Esophagus squamous epithelium (tissue), 4 donors: ENCODE data around the gene PLA2G4F.

ENCODE experiments used
- CTCF ChIP-seq, 6 experiments: fragments of 450-650 bp in 4 of 6; fragments of 200-600 bp in 2 of 6; sonication (generic) in 2 of 6; IDR thresholded peaks; one replicate each; pipeline ENCODE4 v1.5.1; 2016 to 2019; ENCODE audit warnings: antibody characterized with exemption in 6 of 6, mild to moderate bottlenecking in 4 of 6, moderate library complexity in 4 of 6
- POLR2A ChIP-seq, 4 donors: fragments of 450-650 bp; IDR thresholded peaks; one replicate each; pipeline ENCODE4 v1.6.1; 2017; ENCODE audit warnings: antibody characterized with exemption in 4 of 4, mild to moderate bottlenecking in 4 of 4, moderate library complexity in 3 of 4

GRCh38 chr15:42145546-42146455 lies 10.6 kb downstream of the PLA2G4F start:
- TF ChIP-seq CTCF (IDR thresholded peaks at IDR 0.05), result no peak
- no peak for TF ChIP-seq POLR2A (IDR thresholded peaks at IDR 0.05)
